ENCODE measurements around the gene ALOXE3.

Gene ALOXE3

DNA sequence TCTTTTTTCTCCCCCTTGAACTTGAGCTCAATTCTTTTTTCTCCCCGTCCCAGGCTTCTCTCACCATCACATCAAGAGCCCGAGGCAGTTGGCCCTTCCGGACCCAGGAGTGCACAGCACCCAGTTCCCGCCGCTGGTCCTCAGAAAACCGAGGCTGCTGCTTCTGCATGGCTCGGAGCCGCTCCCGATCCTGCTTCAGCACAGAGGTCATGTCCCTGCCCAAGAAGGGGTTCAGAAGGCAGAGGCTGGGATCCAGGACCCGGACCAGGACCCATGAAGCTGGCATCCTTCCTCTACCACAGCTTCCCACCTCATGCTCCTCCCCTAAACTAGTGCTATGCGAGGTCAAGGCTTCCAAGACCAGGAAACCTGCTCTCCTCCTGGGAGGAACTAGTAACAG, 23.4 kb upstream of the ALOXE3 start:
- no peak for DNase-seq

GRCh38 chr17:8141045-8141444, 22.7 kb upstream of the ALOXE3 start:
- peak; percentile 41 for DNase-seq

GRCh38 chr17:8140065-8141029, 22.0 kb upstream of the ALOXE3 start:
- peak; percentile 47 for DNase-seq

DNA sequence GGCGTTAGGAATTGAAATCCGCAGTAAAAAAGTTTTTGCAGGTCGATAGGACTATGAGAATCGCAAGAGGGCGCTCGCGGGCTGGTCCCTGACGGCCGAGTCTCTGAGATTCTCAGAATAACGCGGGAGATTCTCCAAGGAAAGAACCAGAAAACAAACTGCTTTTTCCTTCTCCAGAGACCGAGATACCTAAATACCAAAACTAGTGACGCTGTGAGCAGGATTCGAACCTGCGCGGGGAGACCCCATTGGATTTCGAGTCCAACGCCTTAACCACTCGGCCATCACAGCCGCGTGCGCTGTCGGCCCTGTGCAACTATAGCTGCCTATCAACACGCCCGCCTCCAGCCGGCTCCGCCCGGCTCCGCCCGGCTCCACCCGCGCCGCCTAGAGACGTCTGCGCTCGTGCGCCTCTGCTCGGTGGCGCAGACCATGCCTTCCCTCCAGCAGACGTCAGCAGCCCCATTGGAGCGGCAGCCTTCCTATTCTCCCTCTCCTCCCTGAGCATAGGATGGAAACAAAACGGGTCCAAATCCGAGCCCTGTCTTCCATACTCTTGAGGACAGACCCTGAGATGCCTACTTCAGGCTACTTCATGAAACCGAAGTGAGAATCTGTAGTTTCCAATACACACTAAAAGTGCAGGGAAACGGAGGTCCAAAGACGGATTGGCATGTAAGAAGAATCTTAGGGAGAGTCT, 20.5 kb upstream of the ALOXE3 start:
- DNase-seq = peak; percentile 100

DNA sequence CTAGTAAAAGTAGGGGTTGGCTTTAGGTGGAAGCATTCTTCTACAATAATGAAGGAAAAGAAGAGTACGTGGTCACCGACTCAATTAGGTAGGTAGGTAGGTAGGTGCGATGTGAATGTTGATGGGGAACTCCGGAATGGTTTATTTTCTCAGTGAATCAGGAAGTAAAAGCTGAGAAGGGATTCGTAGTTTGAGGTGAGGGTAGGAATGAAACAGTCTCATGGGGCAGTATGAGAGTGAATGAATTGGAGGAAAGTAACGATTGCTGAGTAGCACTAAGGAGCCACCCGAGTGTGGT, 20.0 kb upstream of the ALOXE3 start:
- no peak for DNase-seq

DNA sequence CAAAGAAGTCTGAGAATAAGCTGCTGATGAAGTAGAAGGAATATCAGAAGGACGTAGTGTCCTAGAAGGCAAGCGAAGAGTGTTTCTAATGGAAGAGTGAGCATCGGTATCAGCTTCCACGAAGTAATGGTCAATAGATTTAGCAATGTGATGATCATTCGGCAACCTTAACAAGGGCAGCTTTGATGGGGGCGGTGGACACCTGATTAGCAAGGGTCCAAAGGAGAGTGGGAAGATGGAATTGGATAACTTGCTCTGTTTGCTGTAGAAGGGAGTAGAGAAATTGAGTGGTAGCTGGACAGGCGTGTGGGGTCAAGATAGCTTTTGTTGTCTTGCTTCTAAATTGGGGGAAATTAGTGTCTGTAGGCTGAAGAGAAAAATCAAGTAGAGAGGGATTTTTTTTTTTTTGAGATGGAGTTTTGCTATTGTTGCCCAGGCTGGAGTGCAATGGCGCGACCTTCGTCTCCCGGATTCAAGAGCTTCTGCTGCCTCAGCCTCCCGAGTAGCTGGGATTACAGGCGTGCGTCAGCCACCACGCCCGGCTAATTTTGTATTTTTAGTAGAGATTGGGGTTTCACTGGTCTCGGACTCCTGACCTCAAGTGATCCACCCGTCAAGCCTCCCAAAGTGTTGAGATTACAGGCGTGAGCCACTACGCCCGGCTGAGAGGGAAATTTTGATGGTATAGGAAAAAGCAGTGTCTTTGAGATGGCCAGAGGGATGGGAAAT, 19.5 kb upstream of the ALOXE3 start:
- no peak for DNase-seq

DNA sequence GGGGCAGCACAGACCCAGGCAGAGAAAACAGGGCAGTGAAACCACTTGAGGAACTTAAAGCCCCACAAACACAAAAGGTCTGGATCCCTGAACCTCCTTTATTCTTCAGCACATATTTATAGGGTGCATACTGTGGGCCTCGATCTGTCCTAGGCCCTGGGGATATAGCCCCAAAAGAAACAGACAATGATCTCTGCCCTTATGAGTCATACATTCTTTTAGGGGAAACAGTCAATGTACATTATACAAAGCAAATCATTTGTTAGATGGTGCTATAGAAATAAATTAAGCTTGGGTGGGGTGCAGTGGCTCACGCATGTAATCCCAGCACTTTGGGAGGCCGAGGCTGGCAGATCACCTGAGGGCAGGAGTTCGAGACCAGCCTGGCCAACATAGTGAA, 15.6 kb upstream of the ALOXE3 start:
- DNase-seq = no peak

- DNase-seq = no peak
Measured at GRCh38 chr17:8133399-8133798, 15.1 kb upstream of the ALOXE3 start.

- no peak for DNase-seq
Measured at GRCh38 chr17:8131844-8132441, 13.6 kb upstream of the ALOXE3 start.

DNA sequence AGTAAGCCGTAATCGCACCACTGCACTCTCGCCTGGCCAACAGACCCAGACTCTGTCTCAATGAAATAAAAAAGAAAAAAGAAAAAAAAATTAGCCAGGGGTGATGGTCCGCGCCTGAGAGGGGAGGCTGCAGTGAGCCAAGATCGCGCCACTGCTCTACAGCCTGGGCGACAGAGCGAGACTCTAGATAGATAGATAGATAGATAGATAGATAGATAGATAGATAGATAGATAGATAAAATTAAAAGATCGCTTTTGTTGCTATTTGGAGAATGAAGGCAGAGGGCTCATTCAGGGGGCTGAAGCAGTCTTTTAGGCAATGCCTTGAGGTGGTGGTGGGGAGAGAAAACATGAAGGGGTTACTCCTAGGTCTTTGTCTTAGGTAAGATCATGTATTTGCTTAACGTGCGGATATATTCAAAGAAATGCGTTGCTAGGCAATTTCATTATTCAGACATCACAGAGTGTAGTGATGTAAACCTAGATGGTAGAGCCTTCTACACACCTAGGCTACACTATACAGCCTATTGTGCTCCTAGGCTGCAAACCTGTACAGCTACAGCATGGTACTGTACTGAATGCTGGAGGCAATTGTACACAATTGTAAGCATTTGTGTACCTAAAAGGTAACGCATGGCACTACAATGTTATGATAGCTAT, 9.9 kb upstream of the ALOXE3 start:
- no peak for DNase-seq

- DNase-seq = peak; percentile 77
Measured at GRCh38 chr17:8126491-8127066, 8.3 kb upstream of the ALOXE3 start.

- no peak for DNase-seq
Measured at GRCh38 chr17:8125947-8126490, 7.7 kb upstream of the ALOXE3 start.

GRCh38 chr17:8125154-8125946, 7.0 kb upstream of the ALOXE3 start:
- peak; percentile 94 for DNase-seq

DNA sequence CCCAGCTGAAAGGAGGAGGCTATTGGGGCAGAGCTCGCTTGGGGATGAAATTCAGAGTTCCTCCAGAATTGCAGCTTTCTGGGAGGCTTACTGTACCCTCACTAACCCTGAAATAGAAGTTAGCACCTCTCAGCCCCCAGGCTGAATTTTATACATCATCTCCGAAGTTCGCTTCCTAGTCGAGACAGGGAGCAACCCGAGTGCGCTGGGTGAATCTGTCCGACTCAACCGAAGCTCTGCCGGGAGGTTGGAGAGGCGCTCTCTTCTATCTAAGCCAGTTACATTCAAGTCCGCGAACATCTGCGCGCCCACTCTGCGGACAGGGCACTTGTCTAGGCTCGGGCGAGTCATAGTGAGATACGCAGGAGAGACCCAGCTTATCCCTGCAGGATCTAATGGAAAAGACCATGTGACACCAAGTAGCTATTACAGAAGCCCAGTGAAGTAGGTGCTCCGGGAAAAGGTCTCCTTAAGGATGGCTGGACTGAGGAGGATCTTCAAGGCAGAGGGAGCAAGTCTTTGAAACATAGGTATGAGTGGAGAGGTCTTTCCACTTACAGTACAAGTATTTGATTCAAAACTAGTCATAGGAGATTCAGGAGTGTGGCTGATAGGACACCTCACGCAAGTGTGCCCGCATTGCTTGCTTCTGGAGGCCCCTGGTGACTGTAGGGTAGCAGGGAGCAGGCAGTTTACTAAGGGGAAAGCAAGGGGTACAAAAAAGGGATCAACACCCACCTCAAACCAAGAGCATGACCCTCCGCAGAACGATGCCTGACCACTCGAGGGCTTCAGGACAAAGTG, 6.2 kb upstream of the ALOXE3 start:
- peak; percentile 50 for DNase-seq

DNA sequence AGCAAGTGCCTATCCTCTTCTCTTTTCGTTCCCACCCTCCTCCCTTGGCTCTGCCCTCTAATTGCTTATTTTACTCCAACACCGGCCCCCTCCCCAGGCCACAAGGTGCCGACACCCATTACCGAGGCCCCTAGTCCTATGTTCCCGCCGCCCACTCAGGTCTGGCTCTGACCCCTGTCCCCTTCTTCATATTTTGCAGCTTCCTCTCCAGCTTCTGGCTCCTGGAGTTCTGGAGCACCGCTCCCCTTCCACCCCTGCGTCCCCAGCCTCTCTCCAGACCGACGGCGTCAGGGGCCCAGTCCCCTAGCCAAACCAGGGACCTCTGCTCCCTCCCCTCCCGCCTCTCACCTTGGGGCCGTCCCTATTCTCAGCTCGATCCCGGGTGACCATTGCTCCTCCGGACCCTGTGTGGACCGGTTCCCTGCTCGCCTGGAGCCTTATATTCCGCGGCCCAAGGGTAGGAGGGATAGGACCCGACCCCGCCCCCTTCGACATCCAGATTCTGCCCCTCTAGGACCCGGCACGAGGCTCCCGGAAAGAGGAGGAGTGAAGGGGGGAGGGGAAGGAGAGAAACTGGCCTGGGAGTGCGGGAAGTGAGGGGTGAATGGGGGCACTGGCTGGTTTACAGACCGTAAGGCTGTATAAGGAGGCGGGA, 5.5 kb upstream of the ALOXE3 start, which contains the start of gene HES7:
TSS of gene HES7 (minus strand) at position 412 of the 655 bp plus-strand sequence. CDS start at position 390, 22 bp downstream.
- peak; percentile 57 for DNase-seq

DNA sequence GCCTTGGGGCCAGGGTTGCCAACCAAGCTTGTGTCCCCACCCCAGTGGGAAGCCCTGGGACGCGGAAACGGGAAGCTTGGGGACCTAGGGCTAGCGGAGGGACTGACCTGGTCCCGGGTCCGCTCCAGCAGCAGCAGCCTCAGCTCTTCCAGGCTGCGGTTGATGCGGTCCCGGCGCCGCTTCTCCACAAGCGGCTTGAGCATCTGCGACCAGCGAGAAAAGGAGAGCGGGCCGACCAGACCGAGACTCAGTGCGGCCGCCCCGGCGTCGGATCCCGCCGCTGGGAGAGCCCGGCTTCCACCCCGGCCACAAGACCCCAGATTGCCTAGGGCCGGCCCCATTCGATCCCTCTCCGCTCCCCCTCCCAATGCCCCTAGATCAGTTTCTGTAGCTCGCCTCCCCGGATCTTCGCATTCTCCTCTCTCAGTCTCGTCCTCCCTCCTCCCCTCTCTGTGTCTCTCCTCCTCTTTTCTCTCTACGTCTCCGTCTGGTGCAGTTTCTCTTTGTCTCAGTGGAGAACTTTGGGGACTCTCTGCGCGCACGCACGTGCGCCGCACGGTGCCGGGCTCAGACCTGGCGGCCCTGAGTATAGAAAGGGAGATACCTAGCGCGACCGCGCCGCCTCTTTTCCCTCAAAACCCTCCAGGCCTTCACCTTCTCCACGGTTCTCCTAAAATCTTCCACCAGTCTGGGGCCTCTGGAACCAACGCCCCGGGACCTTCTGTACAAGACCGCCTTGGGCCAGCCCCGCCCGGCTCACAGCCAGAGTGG, 4.8 kb upstream of the ALOXE3 start:
- DNase-seq = peak; percentile 56

GRCh38 chr17:8122422-8122923, 4.2 kb upstream of the ALOXE3 start:
- DNase-seq = peak; percentile 53

- peak; percentile 74 for DNase-seq
Measured at GRCh38 chr17:8121681-8122421, 3.5 kb upstream of the ALOXE3 start.

Measured in right forelimb (tissue), 1 donor.